ENCODE data around the gene PRICKLE2. TPM values are rescaled to one million over a fixed set of nuclear protein-coding genes. Genes with fewer than 3 reads are reported as not detected.

Gene PRICKLE2
- total RNA-seq, 1 experiment from 2014 or later: 0.26 TPM

- Histone ChIP-seq H3K27ac (ENCODE audit: low read length) (no peak overlapping the region), H3K9me3 (ENCODE audit: control insufficient read depth, insufficient read depth, low read depth, low read length) (no peaks in the 10 kb centered on the region), H3K27me3 (ENCODE audit: control insufficient read depth, insufficient read depth, low read length) (no peaks in the 10 kb centered on the region), H3K4me1 (ENCODE audit: control insufficient read depth, insufficient read depth, low read length) (no peaks in the 10 kb centered on the region), H3K4me3 (ENCODE audit: low read depth in 2 of 2, low read length in 2 of 2) (no peak overlapping the region), H3K36me3 (ENCODE audit: control insufficient read depth, insufficient read depth, low read length) (no peaks in the 10 kb centered on the region)
- DNase-seq (ENCODE audit: low read depth, low spot score): no peak
- intact Hi-C loops (cut with micrococcal nuclease; ENCODE audit: unreplicated experiment): no loop called here
- in situ Hi-C loops (cut with HindIII; ENCODE audit: low pct_unique_long_range_greater_than_20kb, low sequenced_read_pairs): no loop called here
- ChIA-PET POLR2A (no interaction called here), CTCF (no interaction called here)
- ATAC-seq: no peak
- no TSS peak for BruUV-seq (replicated peaks)
- TF ChIP-seq REST (IDR thresholded peaks at IDR 0.05; ENCODE audit: insufficient read depth in 1 of 2, low read depth in 2 of 2, low read length in 1 of 2) (no peak), CTCF (IDR thresholded peaks at IDR 0.05) (peak; percentile 27; the same call in 1 of the 2 replicates)
Measured at GRCh38 chr3:64244011-64244942, 19.0 kb upstream of the PRICKLE2 start.

- Histone ChIP-seq H3K9me3 (ENCODE audit: control insufficient read depth, insufficient read depth, low read depth, low read length) (no peaks in the 10 kb centered on the region), H3K36me3 (ENCODE audit: control insufficient read depth, insufficient read depth, low read length) (no peaks in the 10 kb centered on the region), H3K27ac (ENCODE audit: low read length) (no peak overlapping the region), H3K4me3 (ENCODE audit: low read depth in 2 of 2, low read length in 2 of 2) (no peak overlapping the region), H3K4me1 (ENCODE audit: control insufficient read depth, insufficient read depth, low read length) (no peaks in the 10 kb centered on the region), H3K27me3 (ENCODE audit: control insufficient read depth, insufficient read depth, low read length) (no peaks in the 10 kb centered on the region)
- ChIA-PET POLR2A (no interaction called here), CTCF (no interaction called here)
- no peak for TF ChIP-seq TCF7L2 (IDR thresholded peaks at IDR 0.05; ENCODE audit: low read depth, low read length)
- TF ChIP-seq CTCF (IDR thresholded peaks at IDR 0.05): no peak
- intact Hi-C loops (cut with micrococcal nuclease; ENCODE audit: unreplicated experiment): no loop called here
- BruUV-seq (replicated peaks): no TSS peak
- in situ Hi-C loops (cut with HindIII; ENCODE audit: low pct_unique_long_range_greater_than_20kb, low sequenced_read_pairs): no loop called here
- DNase-seq (ENCODE audit: low read depth, low spot score) (no peak), ATAC-seq (no peak)
Measured at GRCh38 chr3:64242435-64242834, 17.2 kb upstream of the PRICKLE2 start.

- in situ Hi-C loops (cut with HindIII; ENCODE audit: low pct_unique_long_range_greater_than_20kb, low sequenced_read_pairs) (no loop called here), intact Hi-C loops (cut with micrococcal nuclease; ENCODE audit: unreplicated experiment) (no loop called here)
- no peak for TF ChIP-seq REST (IDR thresholded peaks at IDR 0.05; ENCODE audit: insufficient read depth in 1 of 2, low read depth in 2 of 2, low read length in 1 of 2)
- no peak overlapping the region for H3K27ac ChIP-seq (ENCODE audit: low read length)
- ChIA-PET CTCF (no interaction called here), POLR2A (no interaction called here)
- no peaks in the 10 kb centered on the region for H3K9me3 ChIP-seq (ENCODE audit: control insufficient read depth, insufficient read depth, low read depth, low read length)
- no peaks in the 10 kb centered on the region for H3K4me1 ChIP-seq (ENCODE audit: control insufficient read depth, insufficient read depth, low read length)
- no peaks in the 10 kb centered on the region for H3K36me3 ChIP-seq (ENCODE audit: control insufficient read depth, insufficient read depth, low read length)
- H3K27me3 ChIP-seq (ENCODE audit: control insufficient read depth, insufficient read depth, low read length): no peaks in the 10 kb centered on the region
- ATAC-seq: no peak
- DNase-seq (ENCODE audit: low read depth, low spot score): no peak
- no peak overlapping the region for H3K4me3 ChIP-seq (ENCODE audit: low read depth in 2 of 2, low read length in 2 of 2)
- no TSS peak for BruUV-seq (replicated peaks)
Measured at GRCh38 chr3:64240959-64241358, 15.7 kb upstream of the PRICKLE2 start.
